C4-2B (cell line): ENCODE results near the gene TAS2R41.

ENCODE experiments used
- ZFX ChIP-seq: fragments of 450-650 bp; IDR thresholded peaks from 2 replicates; pipeline ENCODE4 v1.6.1; 2017
- TF ChIP-seq, protein P1 (sequence below): fragments of 450-650 bp; conservative IDR thresholded peaks from 2 replicates; pipeline ENCODE4 v1.5.1; 2017; ENCODE audit warnings: mild to moderate bottlenecking

DNA sequence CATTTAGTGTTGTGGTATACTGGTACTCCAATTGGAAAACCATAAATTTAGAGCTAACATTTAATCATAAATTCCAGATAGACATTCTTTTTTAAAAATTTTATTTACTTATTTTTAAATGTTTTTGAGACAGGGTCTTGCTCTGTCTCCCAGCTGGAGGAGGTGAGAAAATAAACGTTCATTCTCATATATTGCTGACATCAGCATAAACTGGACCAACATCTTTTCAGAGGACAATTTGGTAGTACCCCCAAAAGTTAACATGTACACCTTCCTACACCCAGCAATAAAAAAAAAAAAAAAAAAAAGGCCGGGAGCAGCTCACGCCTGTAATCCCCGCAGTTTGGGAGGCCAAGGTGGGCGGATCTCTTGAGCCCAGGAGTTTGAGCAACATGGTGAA is 29.2 kb upstream of the TAS2R41 start:
- TF ChIP-seq, protein P1, sequence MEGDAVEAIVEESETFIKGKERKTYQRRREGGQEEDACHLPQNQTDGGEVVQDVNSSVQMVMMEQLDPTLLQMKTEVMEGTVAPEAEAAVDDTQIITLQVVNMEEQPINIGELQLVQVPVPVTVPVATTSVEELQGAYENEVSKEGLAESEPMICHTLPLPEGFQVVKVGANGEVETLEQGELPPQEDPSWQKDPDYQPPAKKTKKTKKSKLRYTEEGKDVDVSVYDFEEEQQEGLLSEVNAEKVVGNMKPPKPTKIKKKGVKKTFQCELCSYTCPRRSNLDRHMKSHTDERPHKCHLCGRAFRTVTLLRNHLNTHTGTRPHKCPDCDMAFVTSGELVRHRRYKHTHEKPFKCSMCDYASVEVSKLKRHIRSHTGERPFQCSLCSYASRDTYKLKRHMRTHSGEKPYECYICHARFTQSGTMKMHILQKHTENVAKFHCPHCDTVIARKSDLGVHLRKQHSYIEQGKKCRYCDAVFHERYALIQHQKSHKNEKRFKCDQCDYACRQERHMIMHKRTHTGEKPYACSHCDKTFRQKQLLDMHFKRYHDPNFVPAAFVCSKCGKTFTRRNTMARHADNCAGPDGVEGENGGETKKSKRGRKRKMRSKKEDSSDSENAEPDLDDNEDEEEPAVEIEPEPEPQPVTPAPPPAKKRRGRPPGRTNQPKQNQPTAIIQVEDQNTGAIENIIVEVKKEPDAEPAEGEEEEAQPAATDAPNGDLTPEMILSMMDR, result no peak
- no peak for TF ChIP-seq ZFX
